ENCODE results near the gene MACROD2.

DNA sequence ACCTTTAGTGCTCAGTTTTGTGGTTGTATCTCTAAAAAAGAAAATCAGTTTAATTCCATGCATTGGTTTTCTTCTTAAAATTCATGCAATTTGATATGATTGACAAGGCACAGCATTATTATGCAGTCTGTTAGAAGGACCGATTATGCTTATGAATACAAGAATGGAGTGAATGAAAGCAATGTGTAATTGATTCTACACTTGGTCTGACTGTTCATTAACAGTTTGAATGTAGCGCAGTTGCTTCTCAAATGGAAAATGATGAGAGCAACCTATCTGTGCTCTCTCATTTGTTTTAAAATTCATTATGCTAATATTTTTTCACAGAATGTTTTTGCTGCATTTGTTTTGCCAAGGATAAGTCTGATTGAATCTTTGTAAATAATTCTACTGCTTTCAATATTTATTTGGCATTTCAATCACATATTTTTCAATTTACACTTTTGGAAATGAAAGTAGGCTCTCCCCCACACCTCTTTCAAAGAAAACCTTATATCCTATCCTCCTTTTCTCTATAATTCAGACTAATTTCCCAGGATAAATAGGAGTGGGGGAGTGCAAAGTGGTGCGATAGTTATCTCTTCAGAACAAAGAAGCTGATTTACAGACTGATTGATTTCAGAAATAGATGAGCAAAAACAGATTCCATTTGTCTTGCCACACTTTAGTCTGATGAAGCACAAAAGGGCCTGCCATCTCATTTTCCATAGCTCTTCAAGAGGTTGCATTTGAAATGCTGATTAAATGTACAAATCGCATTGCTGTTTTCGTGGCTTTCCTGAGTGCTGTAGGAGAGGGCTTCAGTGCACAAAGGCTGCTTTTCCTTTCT, 1227.4 kb downstream of the MACROD2 start:
- TF ChIP-seq, protein P1, sequence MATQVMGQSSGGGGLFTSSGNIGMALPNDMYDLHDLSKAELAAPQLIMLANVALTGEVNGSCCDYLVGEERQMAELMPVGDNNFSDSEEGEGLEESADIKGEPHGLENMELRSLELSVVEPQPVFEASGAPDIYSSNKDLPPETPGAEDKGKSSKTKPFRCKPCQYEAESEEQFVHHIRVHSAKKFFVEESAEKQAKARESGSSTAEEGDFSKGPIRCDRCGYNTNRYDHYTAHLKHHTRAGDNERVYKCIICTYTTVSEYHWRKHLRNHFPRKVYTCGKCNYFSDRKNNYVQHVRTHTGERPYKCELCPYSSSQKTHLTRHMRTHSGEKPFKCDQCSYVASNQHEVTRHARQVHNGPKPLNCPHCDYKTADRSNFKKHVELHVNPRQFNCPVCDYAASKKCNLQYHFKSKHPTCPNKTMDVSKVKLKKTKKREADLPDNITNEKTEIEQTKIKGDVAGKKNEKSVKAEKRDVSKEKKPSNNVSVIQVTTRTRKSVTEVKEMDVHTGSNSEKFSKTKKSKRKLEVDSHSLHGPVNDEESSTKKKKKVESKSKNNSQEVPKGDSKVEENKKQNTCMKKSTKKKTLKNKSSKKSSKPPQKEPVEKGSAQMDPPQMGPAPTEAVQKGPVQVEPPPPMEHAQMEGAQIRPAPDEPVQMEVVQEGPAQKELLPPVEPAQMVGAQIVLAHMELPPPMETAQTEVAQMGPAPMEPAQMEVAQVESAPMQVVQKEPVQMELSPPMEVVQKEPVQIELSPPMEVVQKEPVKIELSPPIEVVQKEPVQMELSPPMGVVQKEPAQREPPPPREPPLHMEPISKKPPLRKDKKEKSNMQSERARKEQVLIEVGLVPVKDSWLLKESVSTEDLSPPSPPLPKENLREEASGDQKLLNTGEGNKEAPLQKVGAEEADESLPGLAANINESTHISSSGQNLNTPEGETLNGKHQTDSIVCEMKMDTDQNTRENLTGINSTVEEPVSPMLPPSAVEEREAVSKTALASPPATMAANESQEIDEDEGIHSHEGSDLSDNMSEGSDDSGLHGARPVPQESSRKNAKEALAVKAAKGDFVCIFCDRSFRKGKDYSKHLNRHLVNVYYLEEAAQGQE (IDR thresholded peaks at IDR 0.05; ENCODE audit: insufficient read depth in 1 of 2, low read depth in 2 of 2, low read length in 2 of 2) = no peak
- TF ChIP-seq POLR2AphosphoS5 (IDR thresholded peaks at IDR 0.05; ENCODE audit: low read depth, low read length) (no peak), TAF1 (IDR thresholded peaks at IDR 0.05; ENCODE audit: borderline replicate concordance, insufficient read depth, low read length) (no peak), FOXP2 (optimal IDR thresholded peaks at IDR 0.05; ENCODE audit: borderline replicate concordance, extremely low read depth, extremely low read length, insufficient read depth) (no peak)
